Keratinocyte (primary cell): Measurements from ENCODE around the gene B4GALT2. TPM values are rescaled to one million over a fixed set of nuclear protein-coding genes. Genes with fewer than 3 reads are reported as not detected.

ENCODE experiments used
- DNase-seq: peaks from one replicate; pipeline ENCODE4 v3.0.0-alpha.2; 2011; ENCODE audit warnings: low read depth, missing footprints, low spot score
- FAIRE-seq: peaks from 2 replicates; lab custom pipeline; 2011; peaks lifted over from hg19 to GRCh38; lab: Jason Lieb, UNC
- H2AFZ ChIP-seq: 2 replicates; pipeline ENCODE4 v1.6.0; 2012; ENCODE audit warnings: low read length, control low read depth, inconsistent platforms; ENCODE audit not compliant: control insufficient read depth
- H3K27ac ChIP-seq: 2 replicates; pipeline ENCODE4 v1.5.1; 2011; ENCODE audit warnings: low read length; ENCODE audit not compliant: control insufficient read depth, insufficient read depth
- H3K27me3 ChIP-seq: 3 replicates; pipeline ENCODE4 v1.6.0; 2011; ENCODE audit warnings: low read length; ENCODE audit not compliant: control insufficient read depth, insufficient read depth; ENCODE audit errors: extremely low read depth
- H3K36me3 ChIP-seq, 2 experiments: 2 replicates in 1 of 2; 3 replicates in 1 of 2; pipeline ENCODE4 v1.5.1; 2011; ENCODE audit warnings: low read length in 2 of 2, mild to moderate bottlenecking in 1 of 2; ENCODE audit not compliant: control insufficient read depth in 2 of 2, insufficient read depth in 2 of 2; ENCODE audit errors: extremely low read depth in 1 of 2
- H3K4me1 ChIP-seq: 3 replicates; pipeline ENCODE4 v1.5.1; 2011; ENCODE audit warnings: low read length; ENCODE audit not compliant: control insufficient read depth, insufficient read depth; ENCODE audit errors: extremely low read depth
- H3K4me2 ChIP-seq: 3 replicates; pipeline ENCODE4 v1.6.0; 2011; ENCODE audit warnings: low read depth, low read length; ENCODE audit not compliant: control insufficient read depth, insufficient read depth; ENCODE audit errors: extremely low read depth
- H3K4me3 ChIP-seq, 3 experiments: fragments of 200-600 bp in 1 of 3; sonication (generic) in 1 of 3; 2 replicates in 2 of 3; 3 replicates in 1 of 3; pipeline ENCODE4 v1.5.1; 2011 to 2016; ENCODE audit warnings: low read length in 3 of 3, mild to moderate bottlenecking in 3 of 3, control low read depth in 2 of 3, inconsistent platforms in 1 of 3, low read depth in 1 of 3, mixed read lengths in 1 of 3, mixed run types in 1 of 3, moderate library complexity in 1 of 3; ENCODE audit not compliant: control insufficient read depth in 2 of 3, insufficient read depth in 2 of 3; ENCODE audit errors: extremely low read depth in 1 of 3
- H3K79me2 ChIP-seq: 2 replicates; pipeline ENCODE4 v1.6.0; 2012; ENCODE audit warnings: low read length; ENCODE audit not compliant: control insufficient read depth, insufficient read depth
- H3K9ac ChIP-seq: 3 replicates; pipeline ENCODE4 v1.6.0; 2011; ENCODE audit warnings: low read length; ENCODE audit not compliant: control insufficient read depth, insufficient read depth; ENCODE audit errors: extremely low read depth
- H3K9me1 ChIP-seq: 3 replicates; pipeline ENCODE4 v1.6.0; 2011; ENCODE audit warnings: low read length; ENCODE audit not compliant: control insufficient read depth, insufficient read depth; ENCODE audit errors: extremely low read depth
- H3K9me3 ChIP-seq: 2 replicates; pipeline ENCODE4 v1.5.1; 2012; ENCODE audit warnings: low read depth, low read length; ENCODE audit not compliant: control insufficient read depth
- H4K20me1 ChIP-seq: 3 replicates; pipeline ENCODE4 v1.6.0; 2011; ENCODE audit warnings: low read length; ENCODE audit not compliant: control insufficient read depth, insufficient read depth; ENCODE audit errors: extremely low read depth
- CTCF ChIP-seq, 3 experiments: IDR thresholded peaks in 1 of 3; conservative IDR thresholded peaks in 1 of 3; optimal IDR thresholded peaks in 1 of 3; 2 replicates in 2 of 3; 3 replicates in 1 of 3; pipeline versions ENCODE3 to v1.5.1; 2011; ENCODE audit warnings: low read length in 3 of 3, mild to moderate bottlenecking in 3 of 3, moderate library complexity in 2 of 3, control low read depth in 1 of 3, inconsistent platforms in 1 of 3; ENCODE audit not compliant: insufficient read depth in 2 of 3; ENCODE audit errors: extremely low read depth in 1 of 3
- EZH2 ChIP-seq: IDR thresholded peaks from one replicate; pipeline ENCODE4 v1.6.1; 2012; ENCODE audit warnings: inconsistent platforms, mild to moderate bottlenecking, low read length, moderate library complexity
- dilution Hi-C: fragments of 300-500 bp; cut with MboI; formaldehyde crosslinking; loops from one replicate; pipeline ENCODE4 v1.7.0; 2020; ENCODE audit warnings: low sequenced_read_pairs; ENCODE audit not compliant: extremely low pct_ligation_motif_present
- polyA plus RNA-seq, 5 experiments: library from polyadenylated mRNA; depleted of rRNA in 3 of 5; stranded (reverse) in 3 of 5; stranded (forward) in 1 of 5; unstranded in 1 of 5; fragments of >200 nt; gene quantifications; 1 replicate in 1 of 5; 2 replicates in 3 of 5; 3 replicates in 1 of 5; pipeline versions ENCODE4 v1.2.1 to v1.2.3, GENCODE V29; 2011 to 2012; ENCODE audit warnings: missing spikeins in 2 of 5, low read depth in 1 of 5, low replicate concordance in 1 of 5

Gene B4GALT2
- polyA plus RNA-seq, 1 donor (not counting 4 experiments of a cell fraction or from before 2014, with no cell fraction given): 39.6 TPM

- Histone ChIP-seq H4K20me1 (no peaks in the 10 kb centered on the region), H3K27me3 (no peaks in the 10 kb centered on the region), H3K79me2 (no peaks in the 10 kb centered on the region), H3K4me3 (no peak overlapping the region), H2AFZ (no peak overlapping the region), H3K9me1 (no peaks in the 10 kb centered on the region), H3K9ac (no peak overlapping the region), H3K27ac (no peak overlapping the region), H3K36me3 (peaks cover 2 to 3% of the 10 kb centered on the region in 2 experiments), H3K9me3 (no peaks in the 10 kb centered on the region), H3K4me1 (peaks cover 5% of the 10 kb centered on the region), H3K4me2 (no peak overlapping the region)
- DNase-seq: no peak
- dilution Hi-C loops: no loop called here
- TF ChIP-seq CTCF (optimal IDR thresholded peaks at IDR 0.05 in 1 of 3, IDR thresholded peaks at IDR 0.05 in 1 of 3, conservative IDR thresholded peaks at IDR 0.05 in 1 of 3; ENCODE audit: extremely low read depth in 1 of 3, insufficient read depth in 2 of 3, low read length in 3 of 3) (no peak), EZH2 (no peak)
- FAIRE-seq: no peak
Measured at GRCh38 chr1:43998000-43998378, 19.0 kb downstream of the B4GALT2 start.

- no peak overlapping the region for H3K9ac ChIP-seq
- FAIRE-seq (no peak), DNase-seq (no peak)
- no peaks in the 10 kb centered on the region for H4K20me1 ChIP-seq
- H3K36me3 ChIP-seq: peaks cover 2 to 3% of the 10 kb centered on the region in 2 experiments
- H3K27me3 ChIP-seq: no peaks in the 10 kb centered on the region
- TF ChIP-seq CTCF (optimal IDR thresholded peaks at IDR 0.05 in 1 of 3, IDR thresholded peaks at IDR 0.05 in 1 of 3, conservative IDR thresholded peaks at IDR 0.05 in 1 of 3; ENCODE audit: extremely low read depth in 1 of 3, insufficient read depth in 2 of 3, low read length in 3 of 3): no peak
- no peak overlapping the region for H3K27ac ChIP-seq
- no peaks in the 10 kb centered on the region for H3K79me2 ChIP-seq
- H2AFZ ChIP-seq: no peak overlapping the region
- no peak overlapping the region for H3K4me2 ChIP-seq
- no peaks in the 10 kb centered on the region for H3K9me1 ChIP-seq
- H3K9me3 ChIP-seq: no peaks in the 10 kb centered on the region
- H3K4me3 ChIP-seq: no peak overlapping the region
- no peaks in the 10 kb centered on the region for H3K4me1 ChIP-seq
- dilution Hi-C loops: no loop called here
Measured at GRCh38 chr1:43999455-43999854, 20.4 kb downstream of the B4GALT2 start.
